CD14-positive monocyte (primary cell): ENCODE results near the gene MMP28. TPM values are rescaled to one million over a fixed set of nuclear protein-coding genes. Genes with fewer than 3 reads are reported as not detected.

ENCODE experiments used
- DNase-seq, 3 donors: peaks; one replicate each; pipeline ENCODE4 v3.0.0-alpha.2; 2011 to 2022
- H2AFZ ChIP-seq: 2 replicates; pipeline ENCODE4 v1.6.0; 2012; ENCODE audit warnings: mild to moderate bottlenecking, low read depth, low read length, inconsistent platforms; ENCODE audit not compliant: insufficient read depth, poor library complexity, severe bottlenecking
- H3K27ac ChIP-seq, 2 donors: 1 replicate in 1 of 2; 2 replicates in 1 of 2; pipeline ENCODE4 v1.5.1; 2012 to 2013; ENCODE audit warnings: low read length in 2 of 2, control low read depth in 1 of 2, inconsistent platforms in 1 of 2, low read depth in 1 of 2, mild to moderate bottlenecking in 1 of 2
- H3K27me3 ChIP-seq, 2 donors: one replicate each; pipeline versions ENCODE4 v1.6.0 to v1.6.1; 2011 to 2013; ENCODE audit warnings: low read length in 2 of 2; ENCODE audit not compliant: control insufficient read depth in 2 of 2, insufficient read depth in 2 of 2
- H3K36me3 ChIP-seq, 2 donors: replicated peaks in 1 of 2; 1 replicate in 1 of 2; 2 replicates in 1 of 2; pipeline versions ENCODE4 v1.5.1 to v1.6.1; 2012 to 2013; ENCODE audit warnings: low read length in 2 of 2, control low read depth in 1 of 2, inconsistent platforms in 1 of 2, mild to moderate bottlenecking in 1 of 2; ENCODE audit not compliant: insufficient read depth in 2 of 2, control insufficient read depth in 1 of 2
- H3K4me1 ChIP-seq, 2 donors: 1 replicate in 1 of 2; 2 replicates in 1 of 2; pipeline versions ENCODE4 v1.5.1 to v1.6.1; 2012 to 2013; ENCODE audit warnings: low read length in 2 of 2, control low read depth in 1 of 2, inconsistent platforms in 1 of 2, mild to moderate bottlenecking in 1 of 2, moderate library complexity in 1 of 2; ENCODE audit not compliant: insufficient read depth in 2 of 2, control insufficient read depth in 1 of 2
- H3K4me2 ChIP-seq: replicated peaks from 2 replicates; pipeline ENCODE3; 2012; ENCODE audit warnings: low read length, moderate library complexity, mild to moderate bottlenecking; ENCODE audit not compliant: poor library complexity, severe bottlenecking; ENCODE audit errors: extremely low read depth
- H3K4me3 ChIP-seq, 3 experiments: fragments of 200-600 bp in 1 of 3; sonication (generic) in 1 of 3; replicated peaks in 1 of 3; 1 replicate in 2 of 3; 2 replicates in 1 of 3; pipeline ENCODE4 v1.5.1; 2011 to 2013; ENCODE audit warnings: low read length in 3 of 3, mild to moderate bottlenecking in 3 of 3, control low read depth in 2 of 3, low read depth in 2 of 3, inconsistent platforms in 1 of 3, moderate library complexity in 1 of 3
- H3K79me2 ChIP-seq: 2 replicates; pipeline ENCODE4 v1.6.0; 2012; ENCODE audit warnings: mild to moderate bottlenecking, control low read depth, inconsistent platforms, low read length, moderate library complexity; ENCODE audit not compliant: insufficient read depth
- H3K9ac ChIP-seq: 2 replicates; pipeline ENCODE4 v1.6.0; 2017; ENCODE audit warnings: low read length, mild to moderate bottlenecking; ENCODE audit not compliant: insufficient read depth, poor library complexity, severe bottlenecking
- H3K9me3 ChIP-seq, 2 donors: replicated peaks in 1 of 2; 1 replicate in 1 of 2; 2 replicates in 1 of 2; pipeline versions ENCODE4 v1.5.1 to v1.6.1; 2012 to 2013; ENCODE audit warnings: low read length in 2 of 2, control low read depth in 1 of 2; ENCODE audit not compliant: control insufficient read depth in 1 of 2, insufficient read depth in 1 of 2
- H4K20me1 ChIP-seq: 2 replicates; pipeline ENCODE4 v1.6.0; 2012; ENCODE audit warnings: mild to moderate bottlenecking, low read length, control low read depth, moderate library complexity; ENCODE audit not compliant: insufficient read depth
- H3K27ac Mint-ChIP-seq, 7 donors: one replicate each; pipeline ENCODE4 v1.8.0; 2020; ENCODE audit warnings: mild to moderate bottlenecking in 7 of 7, mixed read lengths in 7 of 7, moderate library complexity in 6 of 7, inconsistent platforms in 2 of 7
- H3K27me3 Mint-ChIP-seq, 3 donors: one replicate each; pipeline ENCODE4 v1.8.0; 2021 to 2022; ENCODE audit warnings: low read depth in 3 of 3, mild to moderate bottlenecking in 3 of 3, mixed read lengths in 3 of 3, moderate library complexity in 3 of 3, inconsistent platforms in 1 of 3
- H3K36me3 Mint-ChIP-seq, 2 donors: one replicate each; pipeline ENCODE4 v1.8.0; 2020; ENCODE audit warnings: mixed read lengths in 2 of 2, inconsistent platforms in 1 of 2, mild to moderate bottlenecking in 1 of 2
- H3K4me1 Mint-ChIP-seq: one replicate; pipeline ENCODE4 v1.8.0; 2020; ENCODE audit warnings: mild to moderate bottlenecking, mixed read lengths
- H3K4me3 Mint-ChIP-seq, 2 donors: one replicate each; pipeline ENCODE4 v1.8.0; 2020; ENCODE audit warnings: mild to moderate bottlenecking in 2 of 2, mixed read lengths in 2 of 2, moderate library complexity in 1 of 2
- H3K9me3 Mint-ChIP-seq, 7 donors: one replicate each; pipeline ENCODE4 v1.8.0; 2020 to 2022; ENCODE audit warnings: mixed read lengths in 7 of 7, mild to moderate bottlenecking in 6 of 7, moderate library complexity in 6 of 7, inconsistent platforms in 2 of 7
- CTCF ChIP-seq: fragments of 200-600 bp; IDR thresholded peaks from one replicate; pipeline ENCODE4 v1.8.0; 2022; ENCODE audit warnings: antibody characterized with exemption, mild to moderate bottlenecking
- whole genome bisulfite sequencing: methylation state at CpG from one replicate; pipeline ENCODE4 v1.1.5; 2013; ENCODE audit warnings: missing lambda C conversion rate; ENCODE audit not compliant: insufficient coverage; 5-methylcytosine and 5-hydroxymethylcytosine counted together
- intact Hi-C, 2 donors: fragments of 100-400 bp; cut with micrococcal nuclease; formaldehyde crosslinking; loops; one replicate each; pipeline versions ENCODE4 v1.15.0 to v1.15.1; 2023
- polyA plus RNA-seq, 3 donors: library from polyadenylated mRNA; depleted of rRNA in 1 of 3; unstranded in 2 of 3; stranded (reverse) in 1 of 3; fragments of 300-500 nt in 2 of 3; fragments of >200 nt in 1 of 3; fragmentation: Illumina TruSeq in 2 of 3; gene quantifications; 1 replicate in 2 of 3; 2 replicates in 1 of 3; pipeline ENCODE4 v1.2.3, GENCODE V29; 2012 to 2021

The MMP28 gene
- polyA plus RNA-seq, 3 donors, result not detected

DNA sequence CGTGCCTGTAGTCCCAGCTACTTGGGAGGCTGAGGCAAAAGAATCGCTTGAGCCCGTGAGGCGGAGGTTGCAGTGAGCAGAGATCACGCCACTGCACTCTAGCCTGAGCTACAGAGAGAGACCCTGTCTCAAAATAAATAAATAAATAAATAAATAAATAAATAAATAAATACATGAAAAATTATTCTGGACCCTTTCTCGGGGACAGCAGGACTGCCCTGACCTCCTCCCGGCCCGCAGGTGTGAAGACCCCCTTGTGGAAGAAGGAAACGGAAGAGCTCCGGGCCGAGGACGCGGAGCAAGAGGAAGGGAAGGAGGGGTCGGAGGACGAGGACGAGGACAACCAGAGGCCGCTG is 31.7 kb downstream of the MMP28 start:
- 8% methylated on average over 13 of the region's 17 CpGs for WGBS
- Histone ChIP-seq H3K9ac (no peak overlapping the region), H4K20me1 (no peaks in the 10 kb centered on the region), H3K4me2 (peak overlapping the region; percentile 92), H3K79me2 (no peaks in the 10 kb centered on the region), H3K27ac (no peak overlapping the region), H3K4me3 (peak overlapping the region in 1 of 3 experiments; percentile 76), H3K9me3 (no peaks in the 10 kb centered on the region), H3K4me1 (peaks cover 9 to 13% of the 10 kb centered on the region in 2 donors), H3K27me3 (peaks cover 3 to 17% of the 10 kb centered on the region in 2 donors), H2AFZ (peak overlapping the region; percentile 89), H3K36me3 (no peaks in the 10 kb centered on the region)
- Mint-ChIP-seq H3K27ac (peak overlapping the region in 2 of 7 donors; percentile 41 to 57), H3K4me1 (peaks cover 9% of the 10 kb centered on the region), H3K4me3 (peak overlapping the region; percentile 51 to 84), H3K27me3 (peaks cover 19 to 32% (median 30%) of the 10 kb centered on the region in 3 donors), H3K36me3 (no peaks in the 10 kb centered on the region), H3K9me3 (peaks cover 0 to 4% (median 0%) of the 10 kb centered on the region in 7 donors)
- no peak for DNase-seq
- no peak for TF ChIP-seq CTCF
- intact Hi-C loops, result loop anchor here (2.0 kb wide), 2 partner anchors 41 to 45 kb away; partner anchors contain the start of gene TAF15 (in 1 of the 2)

- Histone ChIP-seq H3K27ac (no peak overlapping the region), H3K4me3 (no peak overlapping the region), H4K20me1 (no peaks in the 10 kb centered on the region), H3K4me2 (no peak overlapping the region), H3K27me3 (peaks cover 3 to 17% of the 10 kb centered on the region in 2 donors), H2AFZ (no peak overlapping the region), H3K79me2 (no peaks in the 10 kb centered on the region), H3K9me3 (no peaks in the 10 kb centered on the region), H3K4me1 (peaks cover 9 to 13% of the 10 kb centered on the region in 2 donors), H3K9ac (no peak overlapping the region), H3K36me3 (no peaks in the 10 kb centered on the region)
- no peak overlapping the region for H3K4me3 Mint-ChIP-seq
- no peaks in the 10 kb centered on the region for H3K36me3 Mint-ChIP-seq
- H3K27ac Mint-ChIP-seq, result no peak overlapping the region
- no peak for TF ChIP-seq CTCF
- peaks cover 0 to 4% (median 2%) of the 10 kb centered on the region in 7 donors for H3K9me3 Mint-ChIP-seq
- 97% methylated on average over 5 of the region's 5 CpGs for WGBS
- intact Hi-C loops, result no loop called here
- H3K4me1 Mint-ChIP-seq, result peaks cover 9% of the 10 kb centered on the region
- no peak for DNase-seq
- H3K27me3 Mint-ChIP-seq, result peaks cover 19 to 30% (median 28%) of the 10 kb centered on the region in 3 donors
Measured at GRCh38 chr17:35761601-35762000, 33.8 kb downstream of the MMP28 start.
